Body of pancreas (tissue), 4 donors: ENCODE measurements around the gene RNLS.

Experiments used
- POLR2A ChIP-seq, 3 donors: fragments of 450-650 bp; IDR thresholded peaks; one replicate each; pipeline ENCODE4 v1.6.1; 2016; ENCODE audit warnings: antibody characterized with exemption in 3 of 3, mild to moderate bottlenecking in 2 of 3
- TF ChIP-seq, protein P1 (sequence below), 7 experiments: fragments of 450-650 bp in 4 of 7; fragments of 200-600 bp in 3 of 7; sonication (generic) in 3 of 7; IDR thresholded peaks; one replicate each; pipeline ENCODE4 v1.5.1; 2016 to 2019; ENCODE audit warnings: antibody characterized with exemption in 7 of 7

DNA sequence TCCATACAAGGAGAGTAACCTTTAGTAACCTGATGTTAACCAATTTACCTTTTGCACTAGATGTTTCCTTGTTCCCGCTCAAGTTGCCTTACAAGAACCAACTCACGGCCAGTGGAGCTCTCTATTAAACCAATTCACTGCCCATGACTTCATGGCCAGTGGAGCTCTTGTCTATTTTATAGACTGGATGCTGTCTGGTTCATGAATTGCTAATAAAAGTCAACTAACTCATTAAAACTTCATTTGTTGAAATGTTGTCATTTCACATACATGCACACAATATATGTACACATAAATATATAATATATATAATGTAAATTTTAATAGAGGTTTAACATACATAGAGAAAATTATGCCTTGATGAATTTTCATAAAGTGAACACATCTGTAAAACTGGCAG lies 216.3 kb downstream of the RNLS start:
- TF ChIP-seq, protein P1, sequence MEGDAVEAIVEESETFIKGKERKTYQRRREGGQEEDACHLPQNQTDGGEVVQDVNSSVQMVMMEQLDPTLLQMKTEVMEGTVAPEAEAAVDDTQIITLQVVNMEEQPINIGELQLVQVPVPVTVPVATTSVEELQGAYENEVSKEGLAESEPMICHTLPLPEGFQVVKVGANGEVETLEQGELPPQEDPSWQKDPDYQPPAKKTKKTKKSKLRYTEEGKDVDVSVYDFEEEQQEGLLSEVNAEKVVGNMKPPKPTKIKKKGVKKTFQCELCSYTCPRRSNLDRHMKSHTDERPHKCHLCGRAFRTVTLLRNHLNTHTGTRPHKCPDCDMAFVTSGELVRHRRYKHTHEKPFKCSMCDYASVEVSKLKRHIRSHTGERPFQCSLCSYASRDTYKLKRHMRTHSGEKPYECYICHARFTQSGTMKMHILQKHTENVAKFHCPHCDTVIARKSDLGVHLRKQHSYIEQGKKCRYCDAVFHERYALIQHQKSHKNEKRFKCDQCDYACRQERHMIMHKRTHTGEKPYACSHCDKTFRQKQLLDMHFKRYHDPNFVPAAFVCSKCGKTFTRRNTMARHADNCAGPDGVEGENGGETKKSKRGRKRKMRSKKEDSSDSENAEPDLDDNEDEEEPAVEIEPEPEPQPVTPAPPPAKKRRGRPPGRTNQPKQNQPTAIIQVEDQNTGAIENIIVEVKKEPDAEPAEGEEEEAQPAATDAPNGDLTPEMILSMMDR (IDR thresholded peaks at IDR 0.05), result no peak
- no peak for TF ChIP-seq POLR2A (IDR thresholded peaks at IDR 0.05)
